ENCODE measurements around the gene CSRP1. TPM values are rescaled to one million over a fixed set of nuclear protein-coding genes. Genes with fewer than 3 reads are reported as not detected.

CSRP1 gene
- total RNA-seq, 4 donors from 2014 or later, result 285 to 835 (median 454) TPM

DNA sequence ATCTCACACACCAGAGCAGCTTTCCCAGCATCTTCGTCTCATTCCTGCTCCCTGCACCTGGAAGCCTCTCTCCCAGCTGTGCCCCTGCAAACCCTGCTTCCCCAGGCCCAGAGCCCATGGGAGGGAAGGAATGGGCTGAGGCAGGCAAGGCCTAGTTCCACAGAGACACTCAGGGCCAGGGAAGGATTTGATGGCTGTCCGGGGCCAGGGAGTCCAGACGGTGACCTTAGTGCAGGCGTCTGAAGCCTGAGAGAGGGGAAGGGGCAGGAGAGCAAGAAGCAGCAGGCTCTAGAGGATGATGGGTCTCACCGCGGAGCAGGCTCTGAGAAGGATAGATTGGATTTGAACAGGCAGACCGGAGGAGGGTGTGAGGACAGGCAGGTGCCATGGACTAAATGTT lies 63.2 kb downstream of the CSRP1 start:
- no peaks in the 10 kb centered on the region for H3K27me3 ChIP-seq
- H3K9me3 ChIP-seq, result no peaks in the 10 kb centered on the region
- H3K4me3 ChIP-seq (replicated peaks in 1 of 3), result no peak overlapping the region
- 93 to 96% methylated on average over 7 of the region's 7 CpGs for WGBS, 2 donors
- no peak overlapping the region for H3K27ac ChIP-seq
- no peak for DNase-seq
- intact Hi-C loops (cut with DNase I), result no loop called here
- peaks cover 5 to 10% of the 10 kb centered on the region in 2 donors for H3K4me1 ChIP-seq
- no peaks in the 10 kb centered on the region for H3K36me3 ChIP-seq
- TF ChIP-seq POLR2A (IDR thresholded peaks at IDR 0.05), result no peak
- TF ChIP-seq, protein P1, sequence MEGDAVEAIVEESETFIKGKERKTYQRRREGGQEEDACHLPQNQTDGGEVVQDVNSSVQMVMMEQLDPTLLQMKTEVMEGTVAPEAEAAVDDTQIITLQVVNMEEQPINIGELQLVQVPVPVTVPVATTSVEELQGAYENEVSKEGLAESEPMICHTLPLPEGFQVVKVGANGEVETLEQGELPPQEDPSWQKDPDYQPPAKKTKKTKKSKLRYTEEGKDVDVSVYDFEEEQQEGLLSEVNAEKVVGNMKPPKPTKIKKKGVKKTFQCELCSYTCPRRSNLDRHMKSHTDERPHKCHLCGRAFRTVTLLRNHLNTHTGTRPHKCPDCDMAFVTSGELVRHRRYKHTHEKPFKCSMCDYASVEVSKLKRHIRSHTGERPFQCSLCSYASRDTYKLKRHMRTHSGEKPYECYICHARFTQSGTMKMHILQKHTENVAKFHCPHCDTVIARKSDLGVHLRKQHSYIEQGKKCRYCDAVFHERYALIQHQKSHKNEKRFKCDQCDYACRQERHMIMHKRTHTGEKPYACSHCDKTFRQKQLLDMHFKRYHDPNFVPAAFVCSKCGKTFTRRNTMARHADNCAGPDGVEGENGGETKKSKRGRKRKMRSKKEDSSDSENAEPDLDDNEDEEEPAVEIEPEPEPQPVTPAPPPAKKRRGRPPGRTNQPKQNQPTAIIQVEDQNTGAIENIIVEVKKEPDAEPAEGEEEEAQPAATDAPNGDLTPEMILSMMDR (IDR thresholded peaks at IDR 0.05), result no peak

DNA sequence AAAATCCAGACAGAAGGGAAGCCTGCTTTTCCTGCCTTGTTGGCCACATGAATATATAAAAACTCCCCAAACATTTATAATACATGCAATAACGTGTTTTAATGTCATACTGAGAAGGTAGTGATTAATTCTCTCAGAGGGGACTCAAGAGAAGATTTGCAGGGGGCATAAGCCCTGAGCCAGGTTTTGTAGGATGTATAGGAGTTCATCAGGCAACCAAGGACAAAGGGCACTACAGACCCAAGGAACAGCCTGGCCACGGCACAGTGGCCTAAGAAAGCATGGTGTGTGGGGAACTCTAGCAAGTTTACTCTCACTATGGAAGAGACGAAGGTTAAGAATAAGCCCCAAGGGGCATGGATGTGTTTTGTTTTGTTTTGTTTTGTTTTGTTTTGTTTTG lies 70.0 kb downstream of the CSRP1 start:
- Histone ChIP-seq H3K27ac (no peak overlapping the region), H3K36me3 (no peaks in the 10 kb centered on the region), H3K9me3 (no peaks in the 10 kb centered on the region), H3K4me3 (replicated peaks in 1 of 3) (no peak overlapping the region), H3K27me3 (no peaks in the 10 kb centered on the region), H3K4me1 (peaks cover 0 to 4% of the 10 kb centered on the region in 2 donors)
- DNase-seq, result no peak
- WGBS, 2 donors, result 88 to 91% methylated on average over 3 of the region's 3 CpGs
- intact Hi-C loops (cut with DNase I), result no loop called here
- TF ChIP-seq, protein P1 (IDR thresholded peaks at IDR 0.05), result no peak
- no peak for TF ChIP-seq POLR2A (IDR thresholded peaks at IDR 0.05)

DNA sequence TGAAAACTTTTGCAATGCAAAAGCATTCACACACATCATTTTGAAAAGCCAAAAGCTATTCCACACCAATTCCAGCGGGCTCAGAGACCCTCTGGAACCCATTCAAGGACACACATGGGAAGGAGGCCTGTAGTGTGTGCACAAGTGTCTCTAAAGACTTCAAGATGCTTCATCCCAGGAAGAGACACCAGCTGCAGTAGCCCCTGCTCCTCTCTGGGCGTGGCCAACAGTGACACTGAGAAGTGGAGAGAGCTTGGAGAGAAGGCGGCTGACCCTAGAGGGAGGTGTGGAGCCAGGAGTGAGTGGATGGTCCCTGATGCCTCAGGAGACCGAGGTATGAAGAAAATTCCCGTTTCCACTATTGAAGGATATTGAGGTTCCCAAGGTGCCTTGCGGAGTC lies 70.5 kb downstream of the CSRP1 start:
- Histone ChIP-seq H3K9me3 (no peaks in the 10 kb centered on the region), H3K27me3 (no peaks in the 10 kb centered on the region), H3K27ac (peak overlapping the region in 1 of 3 donors; percentile 47), H3K4me1 (peaks cover 0 to 4% of the 10 kb centered on the region in 2 donors), H3K4me3 (replicated peaks in 1 of 3) (no peak overlapping the region), H3K36me3 (no peaks in the 10 kb centered on the region)
- no peak for DNase-seq
- WGBS, 2 donors, result 65 to 67% methylated on average over 6 of the region's 6 CpGs
- intact Hi-C loops (cut with DNase I), result no loop called here
- no peak for TF ChIP-seq POLR2A (IDR thresholded peaks at IDR 0.05)
- TF ChIP-seq, protein P1 (IDR thresholded peaks at IDR 0.05), result no peak

DNA sequence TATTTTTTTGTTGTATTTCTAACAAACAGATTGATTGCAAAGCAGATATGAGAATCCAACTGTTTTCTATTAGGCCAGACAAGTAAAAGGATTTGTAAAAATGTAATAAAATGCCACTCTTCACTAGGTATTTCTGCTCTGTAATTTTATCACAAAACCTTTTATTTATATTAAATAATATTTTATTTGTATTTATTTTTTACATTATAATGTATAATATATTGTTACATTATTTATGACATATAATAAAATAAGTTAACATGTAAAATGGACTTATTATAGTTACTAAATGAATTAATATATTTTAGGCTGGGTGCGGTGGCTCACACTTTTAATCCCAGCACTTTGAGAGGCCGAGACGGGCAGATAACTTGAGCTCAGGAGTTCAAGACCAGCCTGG lies 72.7 kb downstream of the CSRP1 start:
- no peak overlapping the region for H3K27ac ChIP-seq
- no peak for TF ChIP-seq POLR2A (IDR thresholded peaks at IDR 0.05)
- TF ChIP-seq, protein P1 (IDR thresholded peaks at IDR 0.05), result no peak
- WGBS, 2 donors, result 91% methylated on average over 3 of the region's 3 CpGs
- intact Hi-C loops (cut with DNase I), result no loop called here
- H3K4me1 ChIP-seq, result peaks cover 0 to 4% of the 10 kb centered on the region in 2 donors
- no peaks in the 10 kb centered on the region for H3K36me3 ChIP-seq
- no peaks in the 10 kb centered on the region for H3K27me3 ChIP-seq
- no peaks in the 10 kb centered on the region for H3K9me3 ChIP-seq
- no peak for DNase-seq
- H3K4me3 ChIP-seq (replicated peaks in 1 of 3), result no peak overlapping the region

DNA sequence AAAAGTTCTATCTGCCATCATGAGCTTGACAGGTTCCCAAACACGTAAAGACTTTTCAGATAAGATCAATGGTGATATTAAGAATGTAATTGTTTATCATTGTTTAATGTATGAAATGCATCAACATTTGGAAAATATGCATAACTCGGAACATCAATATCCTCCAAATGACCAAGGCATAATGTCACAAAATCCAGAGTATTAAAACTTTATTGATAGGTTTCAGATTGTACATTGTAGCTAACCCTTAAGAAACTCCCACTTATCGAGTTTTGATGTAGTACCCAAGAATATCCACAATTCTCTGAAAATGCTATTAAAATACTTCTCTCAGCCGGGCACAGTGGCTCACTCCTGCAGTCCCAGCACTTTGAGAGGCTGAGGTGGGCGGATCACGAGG lies 73.3 kb downstream of the CSRP1 start:
- Histone ChIP-seq H3K27ac (no peak overlapping the region), H3K27me3 (no peaks in the 10 kb centered on the region), H3K4me1 (peaks cover 0 to 4% of the 10 kb centered on the region in 2 donors), H3K9me3 (no peaks in the 10 kb centered on the region), H3K36me3 (no peaks in the 10 kb centered on the region), H3K4me3 (replicated peaks in 1 of 3) (no peak overlapping the region)
- DNase-seq, result no peak
- WGBS, 2 donors, result 92 to 94% methylated on average over 6 of the region's 6 CpGs
- TF ChIP-seq, protein P1 (IDR thresholded peaks at IDR 0.05), result no peak
- TF ChIP-seq POLR2A (IDR thresholded peaks at IDR 0.05), result no peak
- intact Hi-C loops (cut with DNase I), result no loop called here

Other genes with a start within 250 kb of the CSRP1 start
- gene PKP1, start 223.6 kb downstream of the CSRP1 start, total RNA-seq, result under 1 TPM in 3 of 4 donors, not detected in 1; 0.11 to 0.94 (median 0.54) TPM
- gene TNNT2, start 129.4 kb downstream of the CSRP1 start, total RNA-seq, result under 1 TPM in 1 of 4 donors, not detected in 3; 0.24 TPM
- 1 to 10 TPM; 2.9 to 7.4 (median 5.1) TPM for gene LAD1, start 107.8 kb downstream of the CSRP1 start, total RNA-seq
- not detected for gene TNNI1, start 85.4 kb downstream of the CSRP1 start, total RNA-seq
- gene PHLDA3, start 37.9 kb downstream of the CSRP1 start, total RNA-seq, result 10 to 100 TPM; 17.2 to 33.3 (median 21.6) TPM
- gene NAV1, start 32.0 kb upstream of the CSRP1 start, total RNA-seq, result 10 to 100 TPM; 13.3 to 29.7 (median 24.1) TPM